SIG-M5 treated with dmso at 0.1 percent for 504 hours (cell line): ENCODE measurements around the gene SUSD5.
"Not testable (repeated sequence)": the region's sequence is repeated elsewhere in the genome, so short reads cannot be mapped to it uniquely, and the experiment has no call there.

Experiments used
- DNase-seq: peaks from one replicate; lab custom pipeline; 2025; ENCODE audit not compliant: unreplicated experiment; lab: John Stamatoyannopoulos, UW

Gene SUSD5

GRCh38 chr3:33152363-33153360 lies 65.9 kb downstream of the SUSD5 start:
- DNase-seq = no peak

- DNase-seq = peak; percentile 73
Observed at GRCh38 chr3:33149342-33149741, 69.3 kb downstream of the SUSD5 start.

GRCh38 chr3:33146791-33147445 lies 71.7 kb downstream of the SUSD5 start:
- no peak for DNase-seq

GRCh38 chr3:33145901-33146580 lies 72.6 kb downstream of the SUSD5 start:
- no peak for DNase-seq

- DNase-seq = no peak
Observed at GRCh38 chr3:33145221-33145900, 73.2 kb downstream of the SUSD5 start.

- DNase-seq = no peak
Observed at GRCh38 chr3:33144433-33144832, 74.2 kb downstream of the SUSD5 start.

- no peak for DNase-seq
Observed at GRCh38 chr3:33141006-33141405, 77.6 kb downstream of the SUSD5 start.

- DNase-seq = no peak
Observed at GRCh38 chr3:33139996-33140395, 78.6 kb downstream of the SUSD5 start.

GRCh38 chr3:33139006-33139623 lies 79.5 kb downstream of the SUSD5 start:
- not testable (repeated sequence) for DNase-seq

- DNase-seq = no peak
Observed at GRCh38 chr3:33137691-33138090, 80.9 kb downstream of the SUSD5 start.

GRCh38 chr3:33134026-33134625 lies 84.5 kb downstream of the SUSD5 start:
- DNase-seq = peak; percentile 13

- no peak for DNase-seq
Observed at GRCh38 chr3:33132019-33132360, 86.6 kb downstream of the SUSD5 start.

GRCh38 chr3:33131331-33132018 lies 87.1 kb downstream of the SUSD5 start:
- DNase-seq = peak; percentile 67

GRCh38 chr3:33130144-33130543 lies 88.5 kb downstream of the SUSD5 start:
- no peak for DNase-seq

GRCh38 chr3:33128706-33129105 lies 89.9 kb downstream of the SUSD5 start:
- DNase-seq = no peak

GRCh38 chr3:33125840-33126239 lies 92.8 kb downstream of the SUSD5 start:
- no peak for DNase-seq

GRCh38 chr3:33124638-33125037 lies 94.0 kb downstream of the SUSD5 start:
- no peak for DNase-seq

- no peak for DNase-seq
Observed at GRCh38 chr3:33122991-33123390, 95.6 kb downstream of the SUSD5 start.

- DNase-seq = no peak
Observed at GRCh38 chr3:33119891-33120290, 98.7 kb downstream of the SUSD5 start.

- no peak for DNase-seq
Observed at GRCh38 chr3:33117461-33117860, 101.1 kb downstream of the SUSD5 start.
